ENCODE data around the gene TMTC2.

TMTC2 gene

DNA sequence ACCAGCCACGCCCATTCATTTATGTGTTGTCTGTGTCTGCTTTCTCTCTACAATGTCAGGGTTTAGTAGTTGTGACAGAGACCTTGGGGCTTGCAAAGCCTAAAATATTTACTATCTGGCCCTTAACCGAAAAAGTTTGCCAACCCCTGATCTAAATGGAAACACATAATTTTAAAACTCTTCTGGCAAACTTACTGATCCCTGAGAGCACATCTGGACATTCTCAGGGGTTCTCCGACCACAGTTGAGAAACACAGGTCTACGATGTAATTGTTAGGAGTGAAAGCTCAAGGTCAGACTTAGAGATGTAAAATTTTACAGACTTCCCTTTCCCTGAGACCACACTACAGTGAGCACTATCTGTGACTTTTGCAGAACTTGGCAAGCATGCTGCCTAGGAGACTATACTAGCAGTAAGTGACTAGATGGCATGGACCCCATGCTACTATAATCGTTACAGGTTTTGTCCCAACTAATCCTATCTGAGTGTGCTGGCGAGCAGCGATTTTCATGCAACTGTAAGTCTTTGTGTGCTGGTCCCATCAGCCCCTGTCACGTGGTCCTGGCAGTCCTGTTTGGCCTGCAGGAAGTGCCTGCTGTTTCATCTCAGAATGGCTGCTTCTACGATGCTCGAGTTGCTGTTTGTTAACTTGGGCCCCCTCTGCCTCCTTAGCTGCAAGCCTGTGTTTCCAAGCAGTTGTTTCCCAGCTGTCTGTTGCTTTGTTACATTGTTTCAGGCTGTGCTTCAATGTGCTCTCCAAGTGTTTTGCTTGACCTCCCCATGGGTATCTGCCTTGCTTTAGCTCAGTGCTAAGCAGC is 21.6 kb downstream of the TMTC2 start:
- Histone ChIP-seq H3K9me3 (replicated peaks; ENCODE audit: low read length) (no peaks in the 10 kb centered on the region), H3K27me3 (ENCODE audit: control insufficient read depth, insufficient read depth, low read length) (no peaks in the 10 kb centered on the region), H3K4me1 (ENCODE audit: control insufficient read depth, insufficient read depth, low read length) (no peaks in the 10 kb centered on the region), H3K9ac (ENCODE audit: low read depth, low read length) (no peak overlapping the region), H3K36me3 (ENCODE audit: insufficient read depth, low read length) (no peaks in the 10 kb centered on the region), H3K4me2 (ENCODE audit: low read length) (no peak overlapping the region), H3K4me3 (ENCODE audit: low read length) (no peak overlapping the region)

DNA sequence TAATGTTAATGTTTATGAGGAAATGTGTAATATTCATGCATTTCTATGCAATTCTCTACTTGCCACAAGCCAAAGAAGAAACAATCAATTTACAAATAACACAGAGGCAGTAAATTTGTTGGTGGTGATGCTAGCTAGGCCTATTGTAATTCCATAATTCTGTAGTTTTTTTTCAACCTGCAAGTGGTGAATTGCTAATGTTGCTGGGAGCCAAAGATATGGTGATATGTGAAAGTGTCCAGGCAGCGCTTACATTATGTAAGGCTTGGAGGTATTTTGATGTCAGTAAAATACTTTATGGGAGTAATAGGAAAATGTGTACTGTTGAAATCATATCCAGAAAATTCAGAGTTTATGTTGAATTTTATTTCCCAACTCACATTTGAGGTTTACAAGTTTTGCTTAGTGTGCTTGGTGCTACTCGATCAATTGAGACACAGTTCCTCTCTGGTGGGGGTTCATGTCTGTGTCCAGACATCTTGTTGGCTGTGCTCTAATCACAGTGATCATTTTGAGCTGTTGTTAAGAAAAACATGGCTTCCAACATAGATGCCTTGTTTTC is 23.2 kb downstream of the TMTC2 start:
- Histone ChIP-seq H3K4me3 (ENCODE audit: low read length) (no peak overlapping the region), H3K36me3 (ENCODE audit: insufficient read depth, low read length) (no peaks in the 10 kb centered on the region), H3K4me2 (ENCODE audit: low read length) (no peak overlapping the region), H3K4me1 (ENCODE audit: control insufficient read depth, insufficient read depth, low read length) (no peaks in the 10 kb centered on the region), H3K27me3 (ENCODE audit: control insufficient read depth, insufficient read depth, low read length) (no peaks in the 10 kb centered on the region), H3K9ac (ENCODE audit: low read depth, low read length) (no peak overlapping the region), H3K9me3 (replicated peaks; ENCODE audit: low read length) (no peaks in the 10 kb centered on the region)

DNA sequence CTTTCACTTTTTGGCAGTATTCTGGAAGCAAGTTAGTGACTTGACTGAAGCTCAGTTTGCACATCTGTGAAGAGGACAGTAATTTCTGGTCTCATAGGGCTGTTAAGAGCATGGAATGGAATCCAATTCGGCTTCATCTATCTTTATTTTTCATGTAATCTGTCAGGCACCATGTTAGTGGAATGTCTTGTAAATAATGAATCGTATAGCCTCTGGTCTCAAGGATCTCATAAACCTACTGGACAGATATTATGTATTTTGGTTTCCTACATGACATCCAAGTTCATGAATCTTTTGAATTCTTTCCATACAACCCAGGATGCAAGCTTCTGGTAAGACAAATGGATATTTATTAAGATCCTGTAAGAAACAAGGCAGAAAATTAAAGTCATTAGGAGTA is 24.0 kb downstream of the TMTC2 start:
- Histone ChIP-seq H3K36me3 (ENCODE audit: insufficient read depth, low read length) (no peaks in the 10 kb centered on the region), H3K9me3 (replicated peaks; ENCODE audit: low read length) (no peaks in the 10 kb centered on the region), H3K4me1 (ENCODE audit: control insufficient read depth, insufficient read depth, low read length) (no peaks in the 10 kb centered on the region)

DNA sequence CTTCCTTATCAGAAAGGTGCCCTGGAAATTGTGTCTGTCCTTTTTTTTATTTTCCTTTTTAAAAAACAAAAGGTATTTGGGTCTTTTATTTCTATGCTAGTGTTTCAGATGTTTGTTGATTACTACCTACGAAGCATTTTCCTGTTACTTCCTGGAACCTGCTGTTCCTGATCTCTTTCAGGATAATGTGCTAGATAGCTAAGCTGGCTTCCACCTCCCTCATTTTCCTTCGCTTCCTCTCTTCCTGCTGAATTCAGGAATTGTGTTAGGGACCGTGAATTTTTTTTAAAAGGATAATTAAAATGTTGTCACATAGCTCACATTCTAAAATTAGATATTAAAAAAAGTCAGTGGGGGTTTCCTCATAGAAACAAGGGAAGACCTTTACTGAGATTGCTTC is 27.7 kb downstream of the TMTC2 start:
- Histone ChIP-seq H3K4me3 (ENCODE audit: low read length) (no peak overlapping the region), H3K9ac (ENCODE audit: low read depth, low read length) (no peak overlapping the region), H3K4me1 (ENCODE audit: control insufficient read depth, insufficient read depth, low read length) (no peaks in the 10 kb centered on the region), H3K9me3 (replicated peaks; ENCODE audit: low read length) (no peaks in the 10 kb centered on the region), H3K36me3 (ENCODE audit: insufficient read depth, low read length) (no peaks in the 10 kb centered on the region), H3K27me3 (ENCODE audit: control insufficient read depth, insufficient read depth, low read length) (no peaks in the 10 kb centered on the region), H3K4me2 (ENCODE audit: low read length) (no peak overlapping the region)

More for the DNA sequence above, 24.0 kb downstream of the TMTC2 start:
- Histone ChIP-seq H3K4me3 (ENCODE audit: low read length) (no peak overlapping the region), H3K9ac (ENCODE audit: low read depth, low read length) (no peak overlapping the region), H3K27me3 (ENCODE audit: control insufficient read depth, insufficient read depth, low read length) (no peaks in the 10 kb centered on the region), H3K4me2 (ENCODE audit: low read length) (no peak overlapping the region)

DNA sequence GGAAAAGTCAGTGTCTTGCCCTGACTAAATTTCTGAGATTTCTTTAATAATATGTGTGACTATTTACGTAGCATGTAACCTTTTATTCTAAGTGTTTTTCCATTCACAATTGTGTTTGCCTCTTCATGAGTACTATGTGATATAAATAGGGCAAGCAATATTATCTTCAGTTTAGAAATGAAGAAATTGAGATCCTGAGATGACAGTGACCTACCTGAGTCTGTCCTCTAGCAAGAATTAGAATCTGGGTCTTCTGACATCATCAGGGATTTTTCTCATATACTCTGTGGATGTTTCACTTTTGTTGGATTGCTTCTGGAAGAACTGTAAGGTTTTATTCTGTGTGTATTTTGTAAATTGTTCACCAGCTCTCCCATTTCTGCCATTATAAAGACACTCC is 35.0 kb downstream of the TMTC2 start:
- Histone ChIP-seq H3K4me3 (ENCODE audit: low read length) (no peak overlapping the region), H3K9me3 (replicated peaks; ENCODE audit: low read length) (no peaks in the 10 kb centered on the region), H3K9ac (ENCODE audit: low read depth, low read length) (no peak overlapping the region), H3K27me3 (ENCODE audit: control insufficient read depth, insufficient read depth, low read length) (no peaks in the 10 kb centered on the region), H3K36me3 (ENCODE audit: insufficient read depth, low read length) (no peaks in the 10 kb centered on the region), H3K4me2 (ENCODE audit: low read length) (no peak overlapping the region), H3K4me1 (ENCODE audit: control insufficient read depth, insufficient read depth, low read length) (no peaks in the 10 kb centered on the region)

DNA sequence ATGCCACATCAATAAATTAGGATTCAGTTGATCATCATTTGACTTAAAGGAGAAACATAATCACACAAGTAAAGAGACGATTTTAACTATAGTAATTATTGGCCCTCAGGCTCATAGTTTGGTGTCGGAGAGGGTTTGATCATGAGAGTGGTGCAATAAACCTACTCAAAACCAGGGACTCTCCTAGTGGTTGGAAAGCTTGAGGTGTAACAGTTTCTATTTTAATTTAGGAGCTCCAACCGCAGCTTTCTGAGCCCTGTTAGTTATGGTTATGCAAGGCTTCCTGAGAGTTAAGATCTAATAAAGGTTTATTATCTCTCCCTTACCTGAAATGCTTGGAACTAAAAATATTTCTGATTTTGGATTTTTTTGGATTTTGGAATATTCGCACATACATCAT is 36.4 kb downstream of the TMTC2 start:
- Histone ChIP-seq H3K27me3 (ENCODE audit: control insufficient read depth, insufficient read depth, low read length) (no peaks in the 10 kb centered on the region), H3K4me2 (ENCODE audit: low read length) (no peak overlapping the region), H3K4me1 (ENCODE audit: control insufficient read depth, insufficient read depth, low read length) (no peaks in the 10 kb centered on the region), H3K9me3 (replicated peaks; ENCODE audit: low read length) (no peaks in the 10 kb centered on the region), H3K36me3 (ENCODE audit: insufficient read depth, low read length) (no peaks in the 10 kb centered on the region), H3K4me3 (ENCODE audit: low read length) (no peak overlapping the region), H3K9ac (ENCODE audit: low read depth, low read length) (no peak overlapping the region)

DNA sequence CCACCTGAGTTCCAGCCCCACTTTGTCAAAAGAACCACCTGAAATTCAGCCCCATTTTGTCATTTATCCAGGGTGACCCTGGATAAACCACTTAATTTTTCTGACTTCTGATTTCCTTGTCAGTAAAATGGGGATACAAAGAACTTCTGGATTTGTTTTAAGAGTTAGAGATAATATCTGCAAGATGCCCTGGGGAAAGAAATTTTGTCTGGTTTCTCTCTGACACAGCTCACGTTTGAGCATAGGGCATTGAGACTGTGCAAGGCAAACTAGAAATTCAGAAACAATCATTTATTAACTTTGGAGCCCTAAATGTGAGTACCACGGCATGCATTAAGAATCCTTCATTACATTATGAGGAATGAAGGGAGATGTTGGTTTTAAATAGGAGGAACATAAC is 37.2 kb downstream of the TMTC2 start:
- Histone ChIP-seq H3K4me3 (ENCODE audit: low read length) (no peak overlapping the region), H3K4me1 (ENCODE audit: control insufficient read depth, insufficient read depth, low read length) (no peaks in the 10 kb centered on the region), H3K27me3 (ENCODE audit: control insufficient read depth, insufficient read depth, low read length) (no peaks in the 10 kb centered on the region), H3K4me2 (ENCODE audit: low read length) (no peak overlapping the region), H3K9me3 (replicated peaks; ENCODE audit: low read length) (no peaks in the 10 kb centered on the region), H3K36me3 (ENCODE audit: insufficient read depth, low read length) (no peaks in the 10 kb centered on the region), H3K9ac (ENCODE audit: low read depth, low read length) (no peak overlapping the region)

DNA sequence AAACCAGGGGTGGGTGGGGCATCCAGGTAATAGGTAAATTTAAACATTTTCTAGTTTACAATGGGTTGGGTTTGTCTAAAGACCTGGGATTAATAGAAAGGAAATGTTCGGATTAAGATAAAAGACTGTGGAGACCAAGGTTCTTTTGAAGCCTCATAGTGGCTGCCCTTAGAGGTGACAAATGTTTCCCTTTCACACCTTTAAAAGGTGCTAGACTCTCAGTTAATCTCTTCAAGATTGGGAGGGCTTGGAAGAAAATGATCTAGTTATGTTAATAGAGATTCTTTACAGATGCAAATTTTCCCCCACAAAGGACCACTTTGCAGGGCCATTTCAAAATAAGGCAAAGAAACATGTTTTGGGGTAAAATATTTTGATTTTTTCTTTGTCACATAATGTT is 39.0 kb downstream of the TMTC2 start:
- H3K4me3 ChIP-seq (ENCODE audit: low read length) = no peak overlapping the region
- H3K36me3 ChIP-seq (ENCODE audit: insufficient read depth, low read length) = no peaks in the 10 kb centered on the region
- no peaks in the 10 kb centered on the region for H3K9me3 ChIP-seq (replicated peaks; ENCODE audit: low read length)

DNA sequence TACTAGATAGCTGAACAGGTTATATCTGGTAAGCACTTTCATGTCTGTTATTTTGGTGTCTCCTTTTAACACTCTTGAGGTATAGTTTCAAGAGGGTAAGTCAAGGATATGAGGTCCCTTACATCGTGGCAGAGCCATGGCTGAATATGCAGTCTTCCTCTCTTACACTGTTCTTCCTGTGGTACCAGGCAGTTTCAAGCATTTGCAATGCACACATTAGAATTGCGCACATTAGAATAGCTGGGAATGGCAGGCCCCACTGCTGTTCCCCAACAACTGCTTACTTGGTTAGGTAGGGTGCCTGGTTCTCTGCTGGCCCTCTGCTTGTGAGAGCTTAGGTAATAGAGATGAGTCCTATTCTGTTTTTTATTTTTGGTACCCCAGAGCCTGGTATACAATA is 41.2 kb downstream of the TMTC2 start:
- no peaks in the 10 kb centered on the region for H3K4me1 ChIP-seq (ENCODE audit: control insufficient read depth, insufficient read depth, low read length)
- H3K9me3 ChIP-seq (replicated peaks; ENCODE audit: low read length) = no peaks in the 10 kb centered on the region
- no peak overlapping the region for H3K4me2 ChIP-seq (ENCODE audit: low read length)
- no peak overlapping the region for H3K9ac ChIP-seq (ENCODE audit: low read depth, low read length)
- H3K27me3 ChIP-seq (ENCODE audit: control insufficient read depth, insufficient read depth, low read length) = no peaks in the 10 kb centered on the region
- H3K36me3 ChIP-seq (ENCODE audit: insufficient read depth, low read length) = no peaks in the 10 kb centered on the region
- no peak overlapping the region for H3K4me3 ChIP-seq (ENCODE audit: low read length)

More for the DNA sequence above, 39.0 kb downstream of the TMTC2 start:
- no peaks in the 10 kb centered on the region for H3K4me1 ChIP-seq (ENCODE audit: control insufficient read depth, insufficient read depth, low read length)
- H3K9ac ChIP-seq (ENCODE audit: low read depth, low read length) = no peak overlapping the region
- H3K4me2 ChIP-seq (ENCODE audit: low read length) = no peak overlapping the region
- no peaks in the 10 kb centered on the region for H3K27me3 ChIP-seq (ENCODE audit: control insufficient read depth, insufficient read depth, low read length)

DNA sequence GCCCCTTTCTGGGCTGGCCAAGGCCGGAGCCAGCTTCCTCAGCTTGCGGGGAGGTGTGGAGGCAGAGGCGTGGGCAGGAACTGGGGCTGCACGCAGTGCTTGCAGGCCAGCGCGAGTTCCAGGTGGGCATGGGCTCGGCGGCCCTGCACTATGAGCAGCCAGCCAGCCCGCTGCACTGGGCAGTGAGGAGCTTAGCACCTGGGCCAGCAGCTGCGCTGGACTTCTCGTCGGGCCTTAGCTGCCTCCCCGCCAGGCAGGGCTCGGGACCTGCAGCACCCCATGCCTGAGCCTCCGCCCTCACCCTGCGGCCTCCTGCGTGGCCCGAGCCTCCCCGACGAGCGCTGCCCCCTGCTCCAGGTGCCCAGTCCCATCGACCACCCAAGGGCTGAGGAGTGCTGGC is 42.0 kb downstream of the TMTC2 start:
- Histone ChIP-seq H3K36me3 (ENCODE audit: insufficient read depth, low read length) (no peaks in the 10 kb centered on the region), H3K9ac (ENCODE audit: low read depth, low read length) (no peak overlapping the region)

DNA sequence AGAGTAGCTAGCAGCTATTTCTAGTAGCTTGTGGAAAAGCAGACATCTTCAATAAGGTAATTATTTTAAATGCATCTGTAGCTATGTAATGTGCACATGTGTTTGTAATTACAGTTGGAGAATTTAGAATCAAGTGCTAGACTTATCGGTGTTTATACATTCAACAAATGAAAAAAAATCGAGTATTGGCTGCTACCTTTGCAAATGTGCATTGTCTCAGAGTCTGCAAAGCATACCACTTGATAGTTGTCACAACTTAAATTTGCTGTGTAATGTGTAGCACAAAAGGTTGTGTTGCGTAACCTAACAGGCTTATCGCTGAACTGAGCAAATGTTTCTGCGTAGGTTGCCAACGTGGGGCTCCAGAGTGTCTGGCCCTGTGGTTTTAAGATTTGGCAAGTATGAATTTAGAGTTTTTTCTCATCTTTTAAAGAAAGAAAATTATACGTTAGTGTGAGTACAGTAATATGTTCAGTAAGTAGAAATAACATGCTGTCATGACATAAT is 44.3 kb downstream of the TMTC2 start:
- no peak overlapping the region for H3K4me3 ChIP-seq (ENCODE audit: low read length)
- no peaks in the 10 kb centered on the region for H3K9me3 ChIP-seq (replicated peaks; ENCODE audit: low read length)
- H3K4me2 ChIP-seq (ENCODE audit: low read length) = no peak overlapping the region
- H3K36me3 ChIP-seq (ENCODE audit: insufficient read depth, low read length) = no peaks in the 10 kb centered on the region
- no peaks in the 10 kb centered on the region for H3K4me1 ChIP-seq (ENCODE audit: control insufficient read depth, insufficient read depth, low read length)
- H3K9ac ChIP-seq (ENCODE audit: low read depth, low read length) = no peak overlapping the region
- H3K27me3 ChIP-seq (ENCODE audit: control insufficient read depth, insufficient read depth, low read length) = no peaks in the 10 kb centered on the region

More for the DNA sequence above, 42.0 kb downstream of the TMTC2 start:
- H3K4me3 ChIP-seq (ENCODE audit: low read length) = no peak overlapping the region
- H3K27me3 ChIP-seq (ENCODE audit: control insufficient read depth, insufficient read depth, low read length) = no peaks in the 10 kb centered on the region
- H3K4me2 ChIP-seq (ENCODE audit: low read length) = no peak overlapping the region
- no peaks in the 10 kb centered on the region for H3K4me1 ChIP-seq (ENCODE audit: control insufficient read depth, insufficient read depth, low read length)
- H3K9me3 ChIP-seq (replicated peaks; ENCODE audit: low read length) = no peaks in the 10 kb centered on the region

Measured in skeletal muscle satellite cell (primary cell).